Measurements from ENCODE around the gene VAMP2.
A peak's percentile ranks its signal among the peaks of the same experiment; 100 is the strongest.

VAMP2 gene

DNA sequence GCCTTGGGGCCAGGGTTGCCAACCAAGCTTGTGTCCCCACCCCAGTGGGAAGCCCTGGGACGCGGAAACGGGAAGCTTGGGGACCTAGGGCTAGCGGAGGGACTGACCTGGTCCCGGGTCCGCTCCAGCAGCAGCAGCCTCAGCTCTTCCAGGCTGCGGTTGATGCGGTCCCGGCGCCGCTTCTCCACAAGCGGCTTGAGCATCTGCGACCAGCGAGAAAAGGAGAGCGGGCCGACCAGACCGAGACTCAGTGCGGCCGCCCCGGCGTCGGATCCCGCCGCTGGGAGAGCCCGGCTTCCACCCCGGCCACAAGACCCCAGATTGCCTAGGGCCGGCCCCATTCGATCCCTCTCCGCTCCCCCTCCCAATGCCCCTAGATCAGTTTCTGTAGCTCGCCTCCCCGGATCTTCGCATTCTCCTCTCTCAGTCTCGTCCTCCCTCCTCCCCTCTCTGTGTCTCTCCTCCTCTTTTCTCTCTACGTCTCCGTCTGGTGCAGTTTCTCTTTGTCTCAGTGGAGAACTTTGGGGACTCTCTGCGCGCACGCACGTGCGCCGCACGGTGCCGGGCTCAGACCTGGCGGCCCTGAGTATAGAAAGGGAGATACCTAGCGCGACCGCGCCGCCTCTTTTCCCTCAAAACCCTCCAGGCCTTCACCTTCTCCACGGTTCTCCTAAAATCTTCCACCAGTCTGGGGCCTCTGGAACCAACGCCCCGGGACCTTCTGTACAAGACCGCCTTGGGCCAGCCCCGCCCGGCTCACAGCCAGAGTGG, 39.6 kb downstream of the VAMP2 start:
- H3F3A ChIP-seq (ENCODE audit: insufficient read depth) = peaks cover 27% of the 10 kb centered on the region
- H3K9ac ChIP-seq (ENCODE audit: low read length) = peak overlapping the region; percentile 2; the same call in 1 of the 2 replicates
- H3K9me3 ChIP-seq (ENCODE audit: insufficient read depth, low read length) = no peaks in the 10 kb centered on the region
- H3K27me3 ChIP-seq (ENCODE audit: low read length) = no peaks in the 10 kb centered on the region
- H4K20me1 ChIP-seq (ENCODE audit: low read depth, low read length) = no peaks in the 10 kb centered on the region
- no peak overlapping the region for H3K27ac ChIP-seq (ENCODE audit: low read depth, low read length)
- no peaks in the 10 kb centered on the region for H3K9me2 ChIP-seq (replicated peaks; ENCODE audit: insufficient read depth, low read length)
- no peaks in the 10 kb centered on the region for H3K79me2 ChIP-seq (ENCODE audit: insufficient read depth, low read length)
- H3K4me3 ChIP-seq (ENCODE audit: insufficient read depth, low read length, poor library complexity, severe bottlenecking) = peak overlapping the region; percentile 59
- TF ChIP-seq EZH2phosphoT487 (conservative IDR thresholded peaks at IDR 0.05; ENCODE audit: low read length) = no peak
- TF ChIP-seq, protein P1, sequence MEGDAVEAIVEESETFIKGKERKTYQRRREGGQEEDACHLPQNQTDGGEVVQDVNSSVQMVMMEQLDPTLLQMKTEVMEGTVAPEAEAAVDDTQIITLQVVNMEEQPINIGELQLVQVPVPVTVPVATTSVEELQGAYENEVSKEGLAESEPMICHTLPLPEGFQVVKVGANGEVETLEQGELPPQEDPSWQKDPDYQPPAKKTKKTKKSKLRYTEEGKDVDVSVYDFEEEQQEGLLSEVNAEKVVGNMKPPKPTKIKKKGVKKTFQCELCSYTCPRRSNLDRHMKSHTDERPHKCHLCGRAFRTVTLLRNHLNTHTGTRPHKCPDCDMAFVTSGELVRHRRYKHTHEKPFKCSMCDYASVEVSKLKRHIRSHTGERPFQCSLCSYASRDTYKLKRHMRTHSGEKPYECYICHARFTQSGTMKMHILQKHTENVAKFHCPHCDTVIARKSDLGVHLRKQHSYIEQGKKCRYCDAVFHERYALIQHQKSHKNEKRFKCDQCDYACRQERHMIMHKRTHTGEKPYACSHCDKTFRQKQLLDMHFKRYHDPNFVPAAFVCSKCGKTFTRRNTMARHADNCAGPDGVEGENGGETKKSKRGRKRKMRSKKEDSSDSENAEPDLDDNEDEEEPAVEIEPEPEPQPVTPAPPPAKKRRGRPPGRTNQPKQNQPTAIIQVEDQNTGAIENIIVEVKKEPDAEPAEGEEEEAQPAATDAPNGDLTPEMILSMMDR (IDR thresholded peaks at IDR 0.05; ENCODE audit: insufficient read depth, low read length, poor library complexity, severe bottlenecking) = no peak
- no peak overlapping the region for H2AFZ ChIP-seq (ENCODE audit: low read depth, low read length, severe bottlenecking)
- H3K36me3 ChIP-seq (ENCODE audit: low read length) = no peaks in the 10 kb centered on the region
- H3K4me2 ChIP-seq (ENCODE audit: low read depth, low read length, poor library complexity, severe bottlenecking) = peak overlapping the region; percentile 98

DNA sequence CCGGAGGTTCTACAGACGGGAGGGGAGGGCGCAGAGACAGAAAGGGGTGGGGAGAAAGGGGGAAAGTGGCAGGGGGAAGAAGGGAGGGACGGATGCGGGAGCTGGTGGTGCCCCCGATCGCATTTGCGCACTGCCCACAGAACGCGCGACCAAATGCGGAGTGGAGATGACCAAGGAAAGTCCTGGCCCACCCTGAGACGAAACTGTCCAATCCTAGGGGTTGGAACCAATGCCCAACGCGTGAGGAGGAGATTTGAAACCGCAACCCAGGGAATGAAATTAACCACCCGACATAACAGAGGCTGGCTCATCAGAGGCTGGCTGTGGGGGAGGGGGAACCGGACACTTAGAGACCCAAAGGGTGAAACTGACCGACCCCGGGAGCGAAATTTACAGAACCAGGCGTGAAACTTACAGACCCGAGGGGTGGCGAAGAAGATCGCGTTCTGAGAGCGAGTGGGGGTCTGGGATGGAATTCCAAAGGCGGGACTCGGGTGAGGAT, 40.3 kb downstream of the VAMP2 start:
- Histone ChIP-seq H3K27me3 (ENCODE audit: low read length) (no peaks in the 10 kb centered on the region), H3K36me3 (ENCODE audit: low read length) (no peaks in the 10 kb centered on the region), H4K20me1 (ENCODE audit: low read depth, low read length) (no peaks in the 10 kb centered on the region), H3K27ac (ENCODE audit: low read depth, low read length) (no peak overlapping the region), H3K9ac (ENCODE audit: low read length) (peak overlapping the region; percentile 48; the same call in 1 of the 2 replicates), H3K4me2 (ENCODE audit: low read depth, low read length, poor library complexity, severe bottlenecking) (peak overlapping the region; percentile 98), H2AFZ (ENCODE audit: low read depth, low read length, severe bottlenecking) (no peak overlapping the region), H3K9me2 (replicated peaks; ENCODE audit: insufficient read depth, low read length) (no peaks in the 10 kb centered on the region), H3F3A (ENCODE audit: insufficient read depth) (peaks cover 27% of the 10 kb centered on the region), H3K79me2 (ENCODE audit: insufficient read depth, low read length) (no peaks in the 10 kb centered on the region), H3K9me3 (ENCODE audit: insufficient read depth, low read length) (no peaks in the 10 kb centered on the region), H3K4me3 (ENCODE audit: insufficient read depth, low read length, poor library complexity, severe bottlenecking) (peak overlapping the region; percentile 59)
- no peak for TF ChIP-seq EZH2phosphoT487 (conservative IDR thresholded peaks at IDR 0.05; ENCODE audit: low read length)
- TF ChIP-seq, protein P1 (IDR thresholded peaks at IDR 0.05; ENCODE audit: insufficient read depth, low read length, poor library complexity, severe bottlenecking) = no peak

DNA sequence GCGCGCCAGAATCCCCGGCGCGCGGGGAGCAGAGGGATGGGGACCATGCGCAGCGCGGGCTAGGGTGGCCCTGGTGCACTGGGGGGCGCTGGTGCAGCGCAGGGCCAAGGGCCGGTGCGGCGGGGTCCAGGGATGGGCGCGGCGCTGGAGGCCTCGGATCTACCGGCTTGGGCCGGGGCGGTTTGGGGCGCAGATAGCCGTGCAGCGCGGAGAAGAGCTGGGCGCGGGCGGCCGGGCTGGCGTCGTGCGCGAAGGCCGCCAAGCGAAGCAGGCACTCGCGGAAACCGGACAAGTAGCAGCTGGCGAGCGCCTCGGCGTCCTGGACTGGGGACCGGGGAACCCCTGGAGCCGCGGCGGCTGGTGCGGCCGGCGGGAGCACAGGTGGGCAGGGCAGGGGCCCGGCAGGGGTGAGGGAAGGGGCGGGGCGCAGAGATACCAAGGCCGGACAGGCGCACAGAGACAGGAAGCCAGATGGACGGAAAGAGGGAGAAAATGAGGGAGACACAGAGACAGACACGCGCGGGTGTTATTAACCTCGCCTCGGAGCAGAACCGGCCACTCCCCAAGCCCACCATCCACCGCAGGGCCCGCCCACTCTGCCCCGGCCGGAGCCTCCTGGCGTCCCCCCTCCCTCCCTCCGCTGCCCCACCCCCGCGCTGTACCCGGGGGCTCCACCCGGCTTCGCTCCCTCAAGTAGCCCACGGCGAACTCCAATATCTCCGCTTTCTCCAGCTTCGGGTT, 40.9 kb downstream of the VAMP2 start:
- no peak for TF ChIP-seq EZH2phosphoT487 (conservative IDR thresholded peaks at IDR 0.05; ENCODE audit: low read length)
- TF ChIP-seq, protein P1 (IDR thresholded peaks at IDR 0.05; ENCODE audit: insufficient read depth, low read length, poor library complexity, severe bottlenecking) = peak; percentile 45
- Histone ChIP-seq H3K36me3 (ENCODE audit: low read length) (no peaks in the 10 kb centered on the region), H3K9me3 (ENCODE audit: insufficient read depth, low read length) (no peaks in the 10 kb centered on the region), H3F3A (ENCODE audit: insufficient read depth) (peaks cover 26% of the 10 kb centered on the region), H3K4me2 (ENCODE audit: low read depth, low read length, poor library complexity, severe bottlenecking) (peak overlapping the region; percentile 98), H3K27ac (ENCODE audit: low read depth, low read length) (no peak overlapping the region), H3K9me2 (replicated peaks; ENCODE audit: insufficient read depth, low read length) (no peaks in the 10 kb centered on the region), H3K79me2 (ENCODE audit: insufficient read depth, low read length) (no peaks in the 10 kb centered on the region), H4K20me1 (ENCODE audit: low read depth, low read length) (no peaks in the 10 kb centered on the region), H3K9ac (ENCODE audit: low read length) (peak overlapping the region; percentile 48), H2AFZ (ENCODE audit: low read depth, low read length, severe bottlenecking) (peak overlapping the region; percentile 15), H3K27me3 (ENCODE audit: low read length) (no peaks in the 10 kb centered on the region), H3K4me3 (ENCODE audit: insufficient read depth, low read length, poor library complexity, severe bottlenecking) (peak overlapping the region; percentile 59)
